A673 (cell line): ENCODE measurements around the gene LUC7L.

Source experiments
- CTCF ChIP-seq: fragments of 300-800, 200-600 bp; sonication (generic); conservative IDR thresholded peaks from 2 replicates; pipeline ENCODE4 v1.5.1; 2017; ENCODE audit warnings: low read depth, mild to moderate bottlenecking, antibody characterized with exemption, low read length, moderate library complexity, mixed read lengths
- EZH2 ChIP-seq: fragments of 200-600 bp; sonication (generic); IDR thresholded peaks from 2 replicates; pipeline ENCODE4 v1.6.1; 2017; ENCODE audit warnings: borderline replicate concordance, low read depth, mild to moderate bottlenecking, mixed read lengths, antibody characterized with exemption, low read length; ENCODE audit not compliant: poor library complexity, severe bottlenecking

- TF ChIP-seq EZH2: no peak
- TF ChIP-seq CTCF: no peak
Observed at GRCh38 chr16:269061-269796, 40.0 kb upstream of the LUC7L start.
